ENCODE measurements around the gene NECTIN1. TPM values are rescaled to one million over a fixed set of nuclear protein-coding genes. Genes with fewer than 3 reads are reported as not detected.

Gene NECTIN1
- total RNA-seq, 2 donors from 2014 or later = 4.0 to 4.4 TPM

DNA sequence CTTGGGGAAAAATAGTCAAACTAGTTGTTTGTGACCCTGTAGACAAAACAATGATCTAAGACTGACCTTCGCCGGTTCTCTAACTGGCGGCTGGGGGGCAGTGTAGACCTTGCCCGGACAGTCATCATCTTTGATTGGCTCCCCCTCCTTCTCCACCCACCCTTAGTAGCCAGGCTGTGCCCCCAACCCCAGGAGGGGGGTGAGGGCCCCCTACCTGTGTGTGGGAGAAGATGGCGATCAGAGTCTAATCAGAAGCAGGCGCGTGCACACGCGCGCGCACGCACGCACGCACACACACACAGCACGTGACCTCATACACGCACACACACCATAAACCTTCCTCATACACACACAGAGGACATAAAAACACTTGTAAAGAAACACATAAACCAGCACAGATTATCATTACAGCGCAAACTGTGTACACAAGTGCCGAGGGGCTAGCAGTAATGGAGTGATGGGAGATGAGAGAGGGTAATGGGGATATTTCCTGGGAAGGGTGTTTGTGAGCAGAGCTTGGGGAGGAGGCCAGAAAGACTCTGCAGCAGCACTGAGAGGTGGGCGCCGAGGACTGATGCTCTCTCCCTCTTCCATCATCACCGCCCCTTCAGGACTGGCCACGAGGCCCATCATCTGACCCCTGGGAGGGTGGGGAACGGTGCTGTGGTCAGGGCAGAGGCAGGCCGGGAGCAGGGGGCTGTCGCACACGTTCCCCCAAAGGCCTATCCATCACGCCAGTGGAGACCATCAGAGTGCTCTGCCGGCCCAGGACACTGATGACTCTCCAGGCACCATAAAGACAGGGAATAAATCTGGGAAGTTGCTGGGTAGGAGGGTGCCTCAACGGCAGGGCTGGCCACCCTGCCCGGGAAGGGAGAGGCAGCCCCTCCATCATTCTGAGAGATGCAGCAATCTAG lies 12.2 kb downstream of the NECTIN1 start:
- no peaks in the 10 kb centered on the region for H3K4me1 ChIP-seq
- TF ChIP-seq, protein P1, sequence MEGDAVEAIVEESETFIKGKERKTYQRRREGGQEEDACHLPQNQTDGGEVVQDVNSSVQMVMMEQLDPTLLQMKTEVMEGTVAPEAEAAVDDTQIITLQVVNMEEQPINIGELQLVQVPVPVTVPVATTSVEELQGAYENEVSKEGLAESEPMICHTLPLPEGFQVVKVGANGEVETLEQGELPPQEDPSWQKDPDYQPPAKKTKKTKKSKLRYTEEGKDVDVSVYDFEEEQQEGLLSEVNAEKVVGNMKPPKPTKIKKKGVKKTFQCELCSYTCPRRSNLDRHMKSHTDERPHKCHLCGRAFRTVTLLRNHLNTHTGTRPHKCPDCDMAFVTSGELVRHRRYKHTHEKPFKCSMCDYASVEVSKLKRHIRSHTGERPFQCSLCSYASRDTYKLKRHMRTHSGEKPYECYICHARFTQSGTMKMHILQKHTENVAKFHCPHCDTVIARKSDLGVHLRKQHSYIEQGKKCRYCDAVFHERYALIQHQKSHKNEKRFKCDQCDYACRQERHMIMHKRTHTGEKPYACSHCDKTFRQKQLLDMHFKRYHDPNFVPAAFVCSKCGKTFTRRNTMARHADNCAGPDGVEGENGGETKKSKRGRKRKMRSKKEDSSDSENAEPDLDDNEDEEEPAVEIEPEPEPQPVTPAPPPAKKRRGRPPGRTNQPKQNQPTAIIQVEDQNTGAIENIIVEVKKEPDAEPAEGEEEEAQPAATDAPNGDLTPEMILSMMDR (IDR thresholded peaks at IDR 0.05) = no peak
- no peaks in the 10 kb centered on the region for H3K27me3 ChIP-seq
- H3K4me3 ChIP-seq = no peak overlapping the region
- H3K9me3 ChIP-seq = no peaks in the 10 kb centered on the region
- no peaks in the 10 kb centered on the region for H3K36me3 ChIP-seq
- no peak overlapping the region for H3K27ac ChIP-seq
- DNase-seq (ENCODE audit: low spot score) = no peak

DNA sequence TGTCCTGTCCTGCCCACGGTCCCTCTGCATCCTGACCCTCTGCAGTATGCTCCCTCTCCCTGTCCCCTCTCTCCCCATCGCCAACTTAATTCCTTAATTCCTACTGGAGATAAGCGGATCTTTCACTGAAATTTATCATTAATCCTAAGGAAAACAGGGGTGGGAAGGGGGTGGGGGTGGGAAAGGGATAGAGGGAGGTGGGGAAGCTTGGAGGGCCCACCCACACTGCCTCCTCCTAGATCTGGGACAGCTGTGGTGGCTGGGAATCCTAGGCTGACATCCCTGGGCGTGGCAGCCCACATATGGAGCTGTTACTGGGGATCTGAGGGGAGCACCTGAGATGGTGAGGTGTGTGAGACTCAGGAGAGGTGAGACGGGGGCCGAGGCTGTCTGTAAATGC lies 14.4 kb downstream of the NECTIN1 start:
- no peak for DNase-seq (ENCODE audit: low spot score)
- H3K4me3 ChIP-seq = no peak overlapping the region
- H3K9me3 ChIP-seq = no peaks in the 10 kb centered on the region
- no peaks in the 10 kb centered on the region for H3K4me1 ChIP-seq
- H3K27ac ChIP-seq = no peak overlapping the region
- no peaks in the 10 kb centered on the region for H3K27me3 ChIP-seq
- TF ChIP-seq, protein P1 (IDR thresholded peaks at IDR 0.05) = no peak
- H3K36me3 ChIP-seq = no peaks in the 10 kb centered on the region

DNA sequence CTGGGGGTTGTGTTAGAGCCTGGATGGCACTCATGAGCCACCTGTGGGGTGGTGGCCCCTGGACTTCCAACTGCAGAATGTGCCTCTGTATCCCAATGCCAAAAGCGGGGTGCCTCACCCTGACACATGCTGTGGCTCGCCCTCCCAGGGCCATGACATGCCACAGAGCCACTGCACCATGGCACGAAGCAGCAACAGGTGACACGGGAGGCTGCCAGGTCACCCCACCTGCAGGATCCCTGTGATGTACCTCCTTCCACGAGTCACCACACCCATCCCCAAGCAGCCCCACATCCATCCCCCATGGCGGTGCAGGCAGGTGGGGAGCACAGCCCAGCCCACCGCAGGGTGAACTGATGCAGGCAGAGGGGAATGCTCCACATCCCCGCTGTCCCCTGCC lies 14.8 kb downstream of the NECTIN1 start:
- Histone ChIP-seq H3K36me3 (no peaks in the 10 kb centered on the region), H3K9me3 (no peaks in the 10 kb centered on the region), H3K4me1 (no peaks in the 10 kb centered on the region), H3K27ac (no peak overlapping the region), H3K4me3 (no peak overlapping the region), H3K27me3 (no peaks in the 10 kb centered on the region)
- TF ChIP-seq, protein P1 (IDR thresholded peaks at IDR 0.05) = no peak
- DNase-seq (ENCODE audit: low spot score) = no peak

DNA sequence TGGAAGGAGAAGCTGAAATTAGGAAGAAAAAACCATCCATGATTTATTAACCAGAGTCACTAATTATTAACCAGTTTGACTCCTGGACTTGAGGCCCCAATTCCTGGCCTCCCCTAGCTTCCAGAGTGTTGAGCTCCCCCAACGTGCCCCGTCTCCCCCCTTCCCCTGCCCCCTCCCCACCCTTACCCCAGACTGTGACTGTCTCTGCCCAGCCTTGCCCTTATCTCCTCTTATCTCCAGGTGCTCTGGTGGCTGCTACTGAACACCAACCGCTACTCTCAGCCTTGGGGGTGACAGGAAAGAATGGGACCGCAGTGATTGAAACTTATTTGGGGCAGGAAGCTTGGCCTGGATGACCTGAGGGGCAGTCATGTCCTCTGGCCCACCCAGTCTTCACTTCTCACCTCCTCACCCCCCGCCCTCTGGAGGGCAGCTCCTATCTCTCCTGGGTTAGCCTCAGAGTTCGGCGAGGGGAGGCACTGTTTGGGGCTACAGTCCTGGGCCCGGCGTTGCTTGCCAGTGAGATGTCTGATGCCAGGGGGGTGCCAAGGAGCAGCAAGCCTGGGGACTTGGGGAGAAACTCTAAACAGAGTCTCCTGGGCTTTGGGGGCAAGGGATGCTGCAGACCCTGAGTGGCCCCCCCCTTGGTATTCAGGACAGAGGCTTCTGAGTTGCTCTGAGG lies 15.5 kb downstream of the NECTIN1 start:
- Histone ChIP-seq H3K4me1 (no peaks in the 10 kb centered on the region), H3K27ac (no peak overlapping the region), H3K4me3 (no peak overlapping the region), H3K36me3 (no peaks in the 10 kb centered on the region), H3K9me3 (no peaks in the 10 kb centered on the region), H3K27me3 (no peaks in the 10 kb centered on the region)
- DNase-seq (ENCODE audit: low spot score) = no peak
- TF ChIP-seq, protein P1 (IDR thresholded peaks at IDR 0.05) = no peak

DNA sequence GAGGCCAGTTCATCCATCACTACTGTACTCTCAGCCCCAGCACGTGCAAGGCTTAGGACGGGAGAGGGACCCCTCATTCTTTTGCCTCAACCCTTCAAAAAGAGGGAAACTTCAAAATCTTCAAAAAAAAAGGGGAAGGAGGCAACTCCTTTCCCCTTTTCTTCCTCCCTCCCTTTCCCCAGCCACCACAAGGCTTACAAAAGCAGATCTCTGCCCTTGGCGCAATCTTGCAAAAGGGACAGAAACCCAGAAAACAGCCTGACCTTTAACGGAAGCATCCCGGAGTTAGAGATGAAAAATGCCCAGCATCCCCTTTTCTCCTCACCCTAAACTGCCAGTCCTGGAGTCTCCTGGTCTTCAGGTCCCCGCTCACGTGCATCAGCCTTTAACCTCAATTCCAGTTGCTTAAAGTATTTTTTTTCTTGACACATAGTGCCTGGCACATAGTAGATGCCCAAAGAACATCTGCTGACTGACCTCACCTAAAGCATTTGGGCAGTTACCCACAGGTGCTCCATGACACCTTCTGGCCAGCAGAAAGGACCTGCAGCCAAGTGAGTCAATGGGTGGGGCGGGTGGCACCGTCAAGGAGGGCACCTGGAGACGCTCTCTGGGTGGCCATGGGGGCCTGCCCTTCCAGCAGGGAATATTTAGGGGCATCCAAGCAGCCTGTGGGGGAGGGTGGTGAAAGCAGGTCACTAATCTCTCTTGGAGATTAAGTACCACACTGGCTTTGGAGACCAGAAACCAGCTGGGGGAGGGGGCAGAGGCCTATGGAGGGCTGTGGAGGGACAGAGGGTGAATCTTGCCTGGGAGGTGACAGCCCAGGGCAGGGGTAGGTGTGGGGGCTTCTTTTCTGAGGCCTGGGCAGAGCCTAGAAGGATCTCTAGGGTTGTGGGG lies 16.3 kb downstream of the NECTIN1 start:
- TF ChIP-seq, protein P1 (IDR thresholded peaks at IDR 0.05) = no peak
- Histone ChIP-seq H3K4me1 (no peaks in the 10 kb centered on the region), H3K9me3 (no peaks in the 10 kb centered on the region), H3K27ac (no peak overlapping the region), H3K4me3 (no peak overlapping the region), H3K27me3 (no peaks in the 10 kb centered on the region), H3K36me3 (no peaks in the 10 kb centered on the region)
- no peak for DNase-seq (ENCODE audit: low spot score)

Data from right atrium auricular region (tissue), 2 donors.